Measurements from ENCODE around the gene PRUNE2. TPM values are rescaled to one million over a fixed set of nuclear protein-coding genes. Genes with fewer than 3 reads are reported as not detected.

The PRUNE2 gene
- total RNA-seq, 1 experiment from 2014 or later, result 0.59 TPM

- ChIA-PET CTCF (no interaction called here), RAD21 (ENCODE audit: low non-redundant PET in 1 of 2, low total read pairs in 2 of 2, uncharacterized antibody in 2 of 2, unreplicated experiment in 2 of 2) (no interaction called here)
- BruUV-seq (replicated peaks), result no TSS peak
These were observed 306.9 kb downstream of the PRUNE2 start for GRCh38 chr9:76598981-76599380.

More at GRCh38 chr9:76598981-76599380, 306.9 kb downstream of the PRUNE2 start:
- Histone ChIP-seq H3K27me3 (ENCODE audit: insufficient read depth, low read length) (0 out of 2 replicates have a peak, but pooled peaks cover 3% of the 10 kb centered on the region), H3K4me3 (replicated peaks in 1 of 2; ENCODE audit: low read depth in 1 of 2, low read length in 2 of 2) (no peak overlapping the region), H3K9me2 (ENCODE audit: insufficient read depth) (no peaks in the 10 kb centered on the region), H4K20me1 (ENCODE audit: insufficient read depth) (no peaks in the 10 kb centered on the region), H3K9me3 (ENCODE audit: control insufficient read depth in 1 of 2, insufficient read depth in 1 of 2, low read depth in 1 of 2, low read length in 2 of 2) (no peaks in the 10 kb centered on the region), H3K36me3 (ENCODE audit: control insufficient read depth in 1 of 2, insufficient read depth in 2 of 2, low read length in 2 of 2) (no peaks in the 10 kb centered on the region), H3K4me2 (ENCODE audit: low read length) (no peak overlapping the region), H3K27ac (ENCODE audit: low read depth, low read length) (no peak overlapping the region), H3K79me2 (ENCODE audit: insufficient read depth, low read length) (no peaks in the 10 kb centered on the region), H3K4me1 (ENCODE audit: control insufficient read depth in 1 of 2, insufficient read depth in 2 of 2, low read length in 2 of 2) (peaks cover 9 to 11% of the 10 kb centered on the region in 2 experiments; a peak in 3 of 4 replicates), H3K9ac (ENCODE audit: low read length) (no peak overlapping the region), H2AFZ (ENCODE audit: low read depth, low read length, poor library complexity, severe bottlenecking) (no peak overlapping the region)
- intact Hi-C loops (cut with micrococcal nuclease), result no loop called here
- TF ChIP-seq ELF1 (IDR thresholded peaks at IDR 0.05; ENCODE audit: borderline replicate concordance, low read depth), result no peak
- no peak for TF ChIP-seq ZBTB33 (IDR thresholded peaks at IDR 0.05; ENCODE audit: extremely low read depth, insufficient replicate concordance, low read length)
- TF ChIP-seq, protein P1, sequence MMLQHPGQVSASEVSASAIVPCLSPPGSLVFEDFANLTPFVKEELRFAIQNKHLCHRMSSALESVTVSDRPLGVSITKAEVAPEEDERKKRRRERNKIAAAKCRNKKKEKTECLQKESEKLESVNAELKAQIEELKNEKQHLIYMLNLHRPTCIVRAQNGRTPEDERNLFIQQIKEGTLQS (IDR thresholded peaks at IDR 0.05), result no peak
- TF ChIP-seq POLR2A (IDR thresholded peaks at IDR 0.05; ENCODE audit: borderline replicate concordance, extremely low read depth, insufficient read depth, insufficient read length), result no peak
- no peak for TF ChIP-seq RAD21 (IDR thresholded peaks at IDR 0.05; ENCODE audit: low read depth)
- no peak for TF ChIP-seq YY1 (IDR thresholded peaks at IDR 0.05; ENCODE audit: extremely low read depth, insufficient replicate concordance, low read depth, low read length)
- TF ChIP-seq POLR2AphosphoS5 (IDR thresholded peaks at IDR 0.05; ENCODE audit: low read depth, low read length), result no peak
- TF ChIP-seq EGR1 (IDR thresholded peaks at IDR 0.05; ENCODE audit: low read depth), result no peak
- DNase-seq (ENCODE audit: low read depth, low spot score), result no peak
- POLR2A ChIA-PET, result no interaction called here
- no peak for ATAC-seq

All from HCT116 (cell line).